Upper lobe of left lung (tissue), 6 donors: Measurements from ENCODE around the gene TRIM41. TPM values are rescaled to one million over a fixed set of nuclear protein-coding genes. Genes with fewer than 3 reads are reported as not detected.

Experiments
- ATAC-seq, 2 donors: fragments of 200-7000 bp; cut with Tn5 transposase; one replicate each; pipeline ENCODE4 v1.9.1; 2022; ENCODE audit warnings: mild to moderate bottlenecking in 2 of 2, moderate library complexity in 2 of 2; ENCODE audit not compliant: low FRiP score in 2 of 2
- DNase-seq, 2 donors: peaks; one replicate each; pipeline ENCODE4 v3.0.0-alpha.2; 2019 to 2020
- H3K27ac ChIP-seq, 4 donors: fragments of 200-600 bp; sonication (generic); one replicate each; pipeline ENCODE4 v1.5.1; 2016 to 2019
- H3K27me3 ChIP-seq, 4 donors: fragments of 200-600 bp; sonication (generic); one replicate each; pipeline ENCODE4 v1.5.1; 2017 to 2019
- H3K36me3 ChIP-seq, 4 donors: fragments of 200-600 bp; sonication (generic); one replicate each; pipeline ENCODE4 v1.5.1; 2016 to 2019
- H3K4me1 ChIP-seq, 4 donors: fragments of 200-600 bp; sonication (generic); one replicate each; pipeline ENCODE4 v1.5.1; 2018 to 2019
- H3K4me3 ChIP-seq, 4 donors: fragments of 200-600 bp; sonication (generic); one replicate each; pipeline ENCODE4 v1.5.1; 2017 to 2019; ENCODE audit warnings: mild to moderate bottlenecking in 2 of 4, moderate library complexity in 1 of 4
- H3K9me3 ChIP-seq, 4 donors: fragments of 200-600 bp; sonication (generic); one replicate each; pipeline ENCODE4 v1.5.1; 2018 to 2019
- EP300 ChIP-seq, 4 donors: sonication (generic); formaldehyde crosslinking; IDR thresholded peaks; one replicate each; pipeline ENCODE4 v1.5.1; 2017; ENCODE audit warnings: antibody characterized with exemption in 4 of 4, control low read depth in 2 of 4
- POLR2A ChIP-seq, 4 donors: fragments of 450-650 bp; IDR thresholded peaks; one replicate each; pipeline ENCODE4 v1.5.1; 2016 to 2017; ENCODE audit warnings: antibody characterized with exemption in 4 of 4, mild to moderate bottlenecking in 2 of 4
- POLR2AphosphoS5 ChIP-seq, 2 donors: sonication (generic); formaldehyde crosslinking; IDR thresholded peaks; one replicate each; pipeline ENCODE4 v1.5.1; 2017; ENCODE audit warnings: antibody characterized with exemption in 2 of 2
- WGBS, 2 donors: methylation state at CpG; one replicate each; pipeline ENCODE4 v1.1.5; 2017 to 2018; 5-methylcytosine and 5-hydroxymethylcytosine counted together
- total RNA-seq, 6 donors: library from RNA; depleted of rRNA in 4 of 6; stranded (reverse); fragments of >200 nt in 4 of 6; gene quantifications; one replicate each; pipeline versions ENCODE4 v1.1.0 to v1.2.1, GENCODE V29; 2016 to 2021
- TF ChIP-seq, protein P1 (sequence below), 6 experiments: fragments of 450-650 bp in 4 of 6; fragments of 200-600 bp in 2 of 6; sonication (generic) in 2 of 6; IDR thresholded peaks; one replicate each; pipeline ENCODE4 v1.5.1; 2016 to 2019; ENCODE audit warnings: antibody characterized with exemption in 6 of 6
- donor health status: DM: no; HTN: no; CAD: no; lungs with moderate emphysema.
- donor health status: DM: no; HTN: yes; CAD: no; lungs with severe emphysema.

The TRIM41 gene
- total RNA-seq, 6 donors from 2014 or later = 14.4 to 75.4 (median 34.1) TPM

- Histone ChIP-seq H3K4me1 (peaks cover 19 to 39% (median 26%) of the 10 kb centered on the region in 4 donors), H3K27ac (peak overlapping the region; percentile 56 to 79 (median 70)), H3K27me3 (no peaks in the 10 kb centered on the region), H3K4me3 (peak overlapping the region; percentile 24 to 53 (median 48)), H3K9me3 (no peaks in the 10 kb centered on the region), H3K36me3 (no peaks in the 10 kb centered on the region)
- peak in 1 of 2 donors; percentile 86 for DNase-seq
- 1% methylated on average over 38 to 46 of the region's 46 CpGs for WGBS, 2 donors
- TF ChIP-seq, protein P1, sequence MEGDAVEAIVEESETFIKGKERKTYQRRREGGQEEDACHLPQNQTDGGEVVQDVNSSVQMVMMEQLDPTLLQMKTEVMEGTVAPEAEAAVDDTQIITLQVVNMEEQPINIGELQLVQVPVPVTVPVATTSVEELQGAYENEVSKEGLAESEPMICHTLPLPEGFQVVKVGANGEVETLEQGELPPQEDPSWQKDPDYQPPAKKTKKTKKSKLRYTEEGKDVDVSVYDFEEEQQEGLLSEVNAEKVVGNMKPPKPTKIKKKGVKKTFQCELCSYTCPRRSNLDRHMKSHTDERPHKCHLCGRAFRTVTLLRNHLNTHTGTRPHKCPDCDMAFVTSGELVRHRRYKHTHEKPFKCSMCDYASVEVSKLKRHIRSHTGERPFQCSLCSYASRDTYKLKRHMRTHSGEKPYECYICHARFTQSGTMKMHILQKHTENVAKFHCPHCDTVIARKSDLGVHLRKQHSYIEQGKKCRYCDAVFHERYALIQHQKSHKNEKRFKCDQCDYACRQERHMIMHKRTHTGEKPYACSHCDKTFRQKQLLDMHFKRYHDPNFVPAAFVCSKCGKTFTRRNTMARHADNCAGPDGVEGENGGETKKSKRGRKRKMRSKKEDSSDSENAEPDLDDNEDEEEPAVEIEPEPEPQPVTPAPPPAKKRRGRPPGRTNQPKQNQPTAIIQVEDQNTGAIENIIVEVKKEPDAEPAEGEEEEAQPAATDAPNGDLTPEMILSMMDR (IDR thresholded peaks at IDR 0.05) = peak in 1 of 6 experiments; percentile 15
- no peak for TF ChIP-seq POLR2A (IDR thresholded peaks at IDR 0.05)
- TF ChIP-seq EP300 (IDR thresholded peaks at IDR 0.05) = no peak
- no peak for TF ChIP-seq POLR2AphosphoS5 (IDR thresholded peaks at IDR 0.05)
- peak; percentile 37 to 60 for ATAC-seq
Observed at GRCh38 chr5:181217111-181217802, 5.8 kb upstream of the TRIM41 start.

GRCh38 chr5:181217803-181218062, 5.3 kb upstream of the TRIM41 start:
- H3K4me1 ChIP-seq = peaks cover 19 to 44% (median 26%) of the 10 kb centered on the region in 4 donors
- ATAC-seq = peak in 1 of 2 donors; percentile 2
- no peak for DNase-seq
- no peaks in the 10 kb centered on the region for H3K9me3 ChIP-seq
- H3K4me3 ChIP-seq = peak overlapping the region; percentile 24 to 53 (median 48)
- WGBS, 2 donors = 5 to 9% methylated on average over 13 of the region's 13 CpGs
- TF ChIP-seq, protein P1 (IDR thresholded peaks at IDR 0.05) = no peak
- no peak for TF ChIP-seq EP300 (IDR thresholded peaks at IDR 0.05)
- no peak for TF ChIP-seq POLR2A (IDR thresholded peaks at IDR 0.05)
- no peak for TF ChIP-seq POLR2AphosphoS5 (IDR thresholded peaks at IDR 0.05)
- H3K27me3 ChIP-seq = no peaks in the 10 kb centered on the region
- peak overlapping the region; percentile 56 to 79 (median 70) for H3K27ac ChIP-seq
- no peaks in the 10 kb centered on the region for H3K36me3 ChIP-seq

- no peak for ATAC-seq
- no peaks in the 10 kb centered on the region for H3K27me3 ChIP-seq
- 21 to 32% methylated on average over 10 of the region's 10 CpGs for WGBS, 2 donors
- peaks cover 19 to 44% (median 26%) of the 10 kb centered on the region in 4 donors for H3K4me1 ChIP-seq
- DNase-seq = no peak
- H3K9me3 ChIP-seq = no peaks in the 10 kb centered on the region
- H3K36me3 ChIP-seq = no peaks in the 10 kb centered on the region
- TF ChIP-seq, protein P1 (IDR thresholded peaks at IDR 0.05) = no peak
- TF ChIP-seq POLR2AphosphoS5 (IDR thresholded peaks at IDR 0.05) = no peak
- TF ChIP-seq EP300 (IDR thresholded peaks at IDR 0.05) = no peak
- TF ChIP-seq POLR2A (IDR thresholded peaks at IDR 0.05) = no peak
- H3K4me3 ChIP-seq = peak overlapping the region in 3 of 4 donors; percentile 47 to 53 (median 48)
- peak overlapping the region in 3 of 4 donors; percentile 67 to 79 (median 74) for H3K27ac ChIP-seq
Observed at GRCh38 chr5:181218795-181219124, 4.3 kb upstream of the TRIM41 start.

- H3K9me3 ChIP-seq = no peaks in the 10 kb centered on the region
- DNase-seq (peak in 1 of 2 donors; percentile 67), ATAC-seq (no peak)
- H3K36me3 ChIP-seq = no peaks in the 10 kb centered on the region
- no peaks in the 10 kb centered on the region for H3K27me3 ChIP-seq
- peaks cover 26 to 52% (median 32%) of the 10 kb centered on the region in 4 donors for H3K4me1 ChIP-seq
- WGBS, 2 donors = 64 to 65% methylated on average over 45 to 49 of the region's 49 CpGs
- H3K27ac ChIP-seq = no peak overlapping the region
- no peak for TF ChIP-seq POLR2A (IDR thresholded peaks at IDR 0.05)
- no peak for TF ChIP-seq POLR2AphosphoS5 (IDR thresholded peaks at IDR 0.05)
- TF ChIP-seq EP300 (IDR thresholded peaks at IDR 0.05) = no peak
- TF ChIP-seq, protein P1 (IDR thresholded peaks at IDR 0.05) = no peak
- no peak overlapping the region for H3K4me3 ChIP-seq
Observed at GRCh38 chr5:181219262-181220177, 3.6 kb upstream of the TRIM41 start.
